GM21360 (cell line): ENCODE results near the gene LDLRAD3.

Experiments used
- ATAC-seq: cut with Tn5 transposase; IDR thresholded peaks from one replicate; pipeline ENCODE4 v1.9.1; 2021; ENCODE audit warnings: mild to moderate bottlenecking, moderate library complexity; ENCODE audit not compliant: unreplicated experiment

LDLRAD3 gene

DNA sequence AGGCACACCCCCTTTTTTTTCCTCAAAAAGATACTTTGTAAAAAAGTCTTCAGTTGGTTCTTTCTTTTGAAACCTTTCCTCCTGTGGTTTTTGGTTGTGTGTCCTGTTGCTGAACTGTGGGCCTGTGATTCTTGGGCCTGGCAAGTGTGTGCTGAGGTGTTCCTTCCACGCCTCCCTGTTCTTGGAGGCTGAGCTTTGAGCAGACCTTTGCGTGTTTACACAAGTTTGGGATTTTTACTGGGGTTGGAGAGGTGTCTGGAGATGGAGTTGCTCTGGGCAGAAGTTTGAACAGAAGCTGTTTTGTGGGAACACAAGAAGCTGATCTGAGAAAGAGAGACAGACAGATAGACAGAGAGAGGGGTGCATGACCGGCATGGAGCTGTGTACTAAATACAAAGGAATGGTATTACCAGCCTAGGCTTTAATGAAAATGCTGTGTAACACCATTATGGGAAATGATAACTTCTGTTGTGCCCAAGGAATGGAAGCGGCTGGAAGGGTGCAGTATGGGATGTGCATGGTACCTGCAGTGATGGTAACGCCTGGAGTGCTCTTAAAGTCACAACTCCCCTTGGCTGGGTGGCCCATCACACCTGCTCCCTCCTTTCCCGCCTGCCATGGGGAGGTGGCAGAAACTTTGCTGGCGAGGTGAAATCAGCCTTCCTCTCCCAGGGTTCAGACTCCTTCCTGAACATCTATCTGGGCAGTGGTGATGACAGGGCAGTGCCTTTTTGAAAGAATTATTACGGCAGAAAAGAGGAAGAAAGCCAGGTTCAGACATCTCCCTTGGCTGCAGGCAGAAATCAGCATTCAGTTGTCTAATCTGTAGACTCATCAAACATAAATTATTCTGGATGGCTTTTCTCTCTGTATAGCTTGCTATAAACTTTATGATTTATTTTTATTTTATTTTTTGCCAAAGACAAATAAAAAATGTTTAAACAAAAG lies 70.4 kb downstream of the LDLRAD3 start:
- ATAC-seq, result no peak

DNA sequence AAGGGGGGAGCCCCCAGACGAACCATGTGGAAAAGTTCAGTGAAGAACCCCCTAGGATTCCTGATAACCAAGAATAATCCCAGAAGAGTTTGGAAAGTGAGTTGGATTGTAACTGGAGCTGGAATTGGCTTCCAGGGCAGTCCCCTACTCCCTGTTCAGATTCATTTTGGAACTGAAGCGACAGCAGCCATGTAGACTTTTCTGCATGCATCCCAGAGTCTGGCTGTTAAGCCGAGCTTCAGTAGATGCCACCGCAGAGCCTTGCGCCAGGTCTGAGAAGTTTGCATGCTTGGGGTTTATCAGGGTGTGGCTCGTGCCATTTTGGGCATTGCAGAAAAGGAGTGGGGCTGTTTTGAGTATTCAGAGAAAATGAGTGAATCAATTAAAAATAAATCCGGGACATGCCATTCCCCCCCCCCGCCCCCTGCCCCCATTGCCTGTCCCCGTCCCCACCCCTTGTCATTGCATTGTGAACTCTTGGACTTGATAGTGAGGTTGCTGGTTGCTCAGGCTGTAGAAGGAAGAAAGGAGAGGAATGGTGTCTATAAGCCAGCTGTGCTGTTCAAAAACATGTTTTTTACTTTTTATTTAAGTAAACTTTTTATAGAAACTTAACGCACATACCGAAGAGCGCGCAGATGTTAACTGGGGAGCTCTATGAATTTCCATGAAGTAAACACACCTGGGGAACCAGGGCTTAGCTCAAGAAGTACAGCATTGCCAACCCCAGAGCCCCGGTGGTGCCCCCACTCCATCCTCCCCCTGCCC lies 71.2 kb downstream of the LDLRAD3 start:
- ATAC-seq, result no peak

GRCh38 chr11:36015799-36016198 lies 71.9 kb downstream of the LDLRAD3 start:
- ATAC-seq, result no peak

- no peak for ATAC-seq
Measured at GRCh38 chr11:36016263-36016662, 72.4 kb downstream of the LDLRAD3 start.

DNA sequence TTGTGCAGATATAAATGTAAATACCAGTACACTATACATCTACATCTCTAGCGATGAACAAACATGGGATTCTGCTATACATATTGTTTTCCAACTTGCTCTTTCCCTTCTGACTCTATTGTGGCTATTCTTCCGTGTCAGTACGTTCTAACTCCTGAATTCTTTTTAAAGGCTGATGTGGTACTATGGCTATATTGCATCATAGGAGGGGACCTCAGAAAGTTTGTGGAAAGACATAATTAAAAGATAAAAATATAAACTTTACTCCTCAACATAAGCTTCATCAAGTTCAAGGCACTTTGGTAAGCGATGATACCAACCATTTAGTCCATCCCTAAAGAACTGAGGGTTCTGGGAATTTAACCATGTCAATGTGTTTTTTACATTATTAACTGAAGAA lies 72.8 kb downstream of the LDLRAD3 start:
- no peak for ATAC-seq

DNA sequence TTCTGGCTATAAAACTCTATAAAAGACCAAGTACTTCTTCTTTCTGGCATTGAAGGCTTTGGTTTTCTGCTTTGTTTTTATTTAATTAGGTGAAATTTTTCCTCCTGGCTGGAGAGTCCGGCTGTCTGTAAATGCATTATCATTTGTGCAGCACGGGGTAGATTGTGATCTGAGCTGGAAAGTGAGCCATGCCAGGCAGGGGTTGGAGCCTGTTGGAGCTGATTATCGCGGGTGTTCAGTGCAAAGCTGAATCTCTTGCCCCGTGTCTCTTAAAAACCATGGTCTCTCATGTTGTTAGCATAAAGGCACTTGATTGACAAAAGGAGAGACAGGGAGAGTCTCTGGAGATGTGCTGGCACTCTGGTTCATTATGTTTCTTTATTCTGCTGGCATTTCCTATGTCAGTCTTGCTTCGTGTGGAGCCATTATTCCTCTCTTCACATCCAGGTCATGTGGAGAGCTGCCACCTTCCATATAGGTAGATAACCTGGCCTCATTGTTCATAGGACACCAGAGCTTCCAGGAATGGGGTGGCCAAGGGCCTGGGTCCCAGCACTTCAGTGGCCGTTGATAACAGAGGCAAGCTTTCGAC lies 75.2 kb downstream of the LDLRAD3 start:
- ATAC-seq, result no peak

GRCh38 chr11:36019722-36020121 lies 75.9 kb downstream of the LDLRAD3 start:
- no peak for ATAC-seq

DNA sequence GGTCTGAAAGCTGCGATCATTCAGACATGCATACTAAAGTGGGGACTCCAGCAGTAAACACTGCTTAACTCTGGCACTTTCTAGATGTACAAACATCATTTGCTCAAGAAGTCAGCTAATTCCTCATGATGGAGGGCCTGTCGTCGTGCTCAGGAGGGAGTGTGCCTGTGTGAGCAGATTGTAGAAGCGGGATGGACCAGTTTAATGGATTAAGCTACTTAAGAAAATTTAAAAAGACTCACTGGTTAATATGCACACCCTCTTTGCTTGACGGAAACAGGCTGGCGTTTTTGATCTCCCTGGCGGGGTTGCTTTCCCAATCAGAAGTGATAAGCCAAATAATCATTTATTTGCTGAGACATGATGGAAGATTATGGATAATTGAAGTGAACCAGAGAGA lies 79.0 kb downstream of the LDLRAD3 start:
- no peak for ATAC-seq

DNA sequence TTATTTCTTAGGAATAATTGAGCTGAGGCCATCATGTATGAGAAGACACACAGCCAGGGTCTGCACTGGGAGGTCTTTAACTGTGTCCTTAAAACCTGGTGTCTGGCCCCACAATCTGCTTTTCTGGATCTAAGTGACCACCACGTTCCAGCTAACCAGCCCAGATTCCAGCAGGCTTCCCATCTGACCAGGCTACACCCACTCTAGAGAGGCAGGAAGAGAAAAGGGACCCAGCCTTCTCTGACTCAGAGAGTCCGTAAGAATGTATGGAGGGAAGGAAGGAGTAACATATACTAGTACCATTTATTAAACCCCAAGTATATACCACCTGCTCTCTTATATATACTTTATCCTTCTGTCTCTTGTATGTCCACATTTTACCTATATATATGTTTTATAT lies 80.1 kb downstream of the LDLRAD3 start:
- ATAC-seq, result no peak

DNA sequence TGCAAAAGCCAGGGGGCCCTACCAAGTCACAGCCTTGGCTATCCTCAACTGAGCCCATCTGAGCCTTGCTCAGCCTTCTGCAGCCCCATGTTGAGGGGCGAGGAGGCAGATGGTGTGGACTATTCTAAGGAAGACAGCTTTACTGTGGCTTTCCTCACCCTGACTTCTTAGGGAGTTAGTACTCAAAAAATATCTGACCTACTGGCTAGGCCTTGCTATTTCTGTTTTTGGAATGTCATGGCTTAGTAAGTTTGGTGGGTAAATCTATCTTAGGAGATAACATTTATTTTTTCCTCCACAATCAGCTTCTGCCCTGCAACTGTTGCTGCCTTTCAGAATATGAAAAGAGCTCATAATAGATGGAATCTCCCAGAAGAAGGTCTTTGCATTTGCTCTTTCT lies 80.9 kb downstream of the LDLRAD3 start:
- no peak for ATAC-seq

- no peak for ATAC-seq
Measured at GRCh38 chr11:36026315-36026968, 82.6 kb downstream of the LDLRAD3 start.

DNA sequence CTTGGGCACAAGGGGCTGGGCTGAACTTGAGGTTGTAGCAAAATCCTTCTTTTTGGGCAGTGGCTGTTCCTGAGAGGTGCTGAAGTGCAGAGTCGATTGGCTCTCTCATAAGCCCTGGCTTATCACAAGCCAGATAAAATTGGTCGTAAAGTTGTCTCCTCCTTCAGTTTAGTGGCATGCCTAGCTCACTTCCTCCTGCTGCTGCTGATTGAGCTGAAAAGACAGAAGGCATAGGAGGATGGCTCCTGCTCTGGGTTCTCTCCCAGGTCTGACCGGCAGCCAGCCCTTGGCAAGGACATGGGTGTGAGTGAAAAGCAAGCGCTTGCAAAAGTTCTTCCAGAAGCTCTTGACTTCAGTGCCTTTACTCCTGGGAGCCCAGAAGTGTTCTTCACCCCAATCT lies 83.9 kb downstream of the LDLRAD3 start:
- ATAC-seq, result no peak

DNA sequence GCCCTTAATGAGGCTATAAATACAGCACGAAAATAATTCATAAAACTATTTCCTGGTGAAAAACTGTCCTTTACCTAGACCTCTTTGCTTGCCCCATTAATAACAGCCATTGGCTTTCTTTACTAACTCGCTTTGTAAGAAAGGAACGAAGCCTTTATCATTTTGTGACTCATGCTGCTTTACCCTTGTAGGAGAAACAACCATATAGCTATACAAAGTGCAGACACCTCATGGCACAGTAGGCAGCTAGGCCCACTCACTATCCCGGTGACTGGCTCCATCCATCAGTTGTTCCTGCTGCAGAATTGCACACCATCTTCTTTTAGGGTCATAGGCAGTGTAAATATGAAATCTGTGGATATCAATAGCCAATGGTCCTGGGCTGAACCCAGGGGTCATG lies 85.8 kb downstream of the LDLRAD3 start:
- ATAC-seq, result no peak

DNA sequence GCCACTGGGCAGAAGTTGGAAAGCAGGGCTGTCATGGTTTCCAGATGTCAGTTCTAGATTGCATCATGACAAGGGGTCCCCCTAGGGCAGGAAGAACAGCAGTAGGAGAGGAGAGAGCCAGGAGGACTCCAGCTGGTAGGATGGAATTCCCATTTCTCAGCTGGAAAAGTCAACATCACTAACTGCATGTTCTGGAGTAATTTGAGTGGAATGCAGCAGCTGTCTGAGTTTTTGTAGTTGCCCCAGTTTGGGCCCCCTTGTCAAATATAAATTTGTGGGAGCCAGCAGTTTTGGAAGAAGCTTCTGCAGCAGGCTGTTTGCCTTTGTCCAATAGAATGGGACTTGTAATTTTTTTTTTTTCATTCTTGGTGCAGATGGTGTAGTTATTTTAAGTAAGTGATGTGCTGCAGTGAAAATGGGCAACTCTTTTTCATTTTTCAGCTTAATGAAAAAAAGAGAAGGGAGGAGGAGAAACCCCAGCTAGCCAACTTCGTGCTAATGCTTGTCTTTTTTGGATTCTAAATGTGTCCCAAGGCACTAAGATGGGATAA lies 86.9 kb downstream of the LDLRAD3 start:
- no peak for ATAC-seq

DNA sequence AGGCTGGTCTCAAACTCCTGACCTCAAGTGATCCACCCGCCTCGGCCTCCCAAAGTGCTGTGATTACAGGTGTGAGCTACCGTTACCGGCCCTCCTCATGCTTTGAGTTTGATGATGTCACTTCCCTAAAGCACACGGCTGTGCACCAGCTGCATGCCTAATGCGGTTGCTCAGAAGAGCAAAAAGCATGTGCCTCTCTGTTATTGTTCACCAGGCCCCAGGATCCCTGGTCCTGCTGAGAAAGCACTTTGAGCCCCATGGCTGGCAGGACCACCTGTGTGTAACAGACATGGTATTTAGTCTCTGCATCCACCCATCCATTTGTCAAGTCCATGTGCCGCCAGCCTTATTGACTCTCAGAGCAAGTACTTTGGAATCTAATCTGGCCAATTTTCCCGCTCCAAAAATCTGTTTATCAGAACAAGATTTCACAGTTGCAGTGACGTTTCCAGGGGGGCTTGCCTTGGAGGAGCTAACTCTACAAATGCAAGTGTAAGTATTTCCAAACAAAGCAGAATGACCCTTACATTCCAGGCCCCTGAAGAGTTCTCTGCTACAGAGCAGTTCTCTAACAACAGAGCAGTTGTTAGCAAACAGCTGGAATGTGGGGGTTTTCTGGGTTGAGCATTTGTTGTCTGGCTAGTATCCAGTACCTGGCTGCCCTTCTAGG lies 89.4 kb downstream of the LDLRAD3 start:
- no peak for ATAC-seq

GRCh38 chr11:36033936-36034335 lies 90.1 kb downstream of the LDLRAD3 start:
- ATAC-seq, result no peak

DNA sequence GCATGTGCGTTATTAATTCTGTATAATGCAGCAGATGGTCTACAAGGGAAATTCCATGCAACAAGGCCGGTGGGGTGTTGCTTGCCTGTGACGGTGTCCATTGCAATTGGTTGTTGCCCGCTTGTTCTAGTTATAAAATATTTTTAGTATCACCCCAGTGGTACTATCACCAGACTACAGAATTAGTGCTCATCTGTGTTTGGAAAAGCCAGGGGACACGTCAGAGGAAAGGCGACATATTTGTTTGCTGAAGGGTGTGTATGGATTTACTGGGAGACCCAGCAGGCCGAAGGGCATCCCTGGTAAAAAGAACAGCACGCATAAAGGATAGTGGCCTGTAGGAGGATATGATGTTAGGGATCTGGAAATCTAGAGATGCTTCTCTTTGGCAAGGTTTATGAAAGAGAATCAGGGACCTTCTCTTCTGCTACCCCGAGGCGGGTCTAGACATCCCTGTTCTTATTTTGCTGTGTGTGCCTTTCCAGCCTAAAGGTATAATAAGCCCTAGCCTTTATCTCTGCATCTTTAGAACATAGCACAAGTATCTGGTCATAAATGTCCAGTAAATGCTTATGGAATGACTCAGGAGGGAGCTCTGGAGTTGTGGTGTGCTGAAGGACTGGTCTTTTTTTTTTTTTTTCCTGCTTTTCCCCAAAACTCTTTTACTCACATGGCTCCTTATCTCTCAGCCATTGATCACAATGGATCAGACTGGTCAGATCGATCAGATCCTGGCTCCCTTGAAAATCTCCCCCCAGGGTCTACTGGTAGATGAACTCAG lies 90.9 kb downstream of the LDLRAD3 start:
- no peak for ATAC-seq

DNA sequence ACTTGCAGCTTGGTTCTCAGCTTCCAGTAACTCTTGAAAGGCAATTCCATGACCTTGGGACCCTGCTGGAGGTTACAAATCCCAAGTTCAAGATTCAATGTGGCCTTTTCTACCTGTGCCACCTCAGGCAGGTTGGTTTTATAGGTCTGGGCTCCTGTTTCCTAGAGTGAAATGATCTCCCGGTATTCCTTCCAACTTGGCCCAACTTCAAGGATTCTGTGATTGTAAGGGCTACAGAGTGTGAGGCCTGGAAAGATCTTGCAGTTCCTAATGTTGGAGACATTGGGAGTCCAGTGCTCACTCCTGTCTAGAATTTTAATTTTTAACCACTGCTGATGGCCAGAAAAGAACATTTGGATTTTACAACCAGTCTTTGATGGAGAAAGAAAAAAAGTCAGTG lies 91.6 kb downstream of the LDLRAD3 start:
- ATAC-seq, result no peak

DNA sequence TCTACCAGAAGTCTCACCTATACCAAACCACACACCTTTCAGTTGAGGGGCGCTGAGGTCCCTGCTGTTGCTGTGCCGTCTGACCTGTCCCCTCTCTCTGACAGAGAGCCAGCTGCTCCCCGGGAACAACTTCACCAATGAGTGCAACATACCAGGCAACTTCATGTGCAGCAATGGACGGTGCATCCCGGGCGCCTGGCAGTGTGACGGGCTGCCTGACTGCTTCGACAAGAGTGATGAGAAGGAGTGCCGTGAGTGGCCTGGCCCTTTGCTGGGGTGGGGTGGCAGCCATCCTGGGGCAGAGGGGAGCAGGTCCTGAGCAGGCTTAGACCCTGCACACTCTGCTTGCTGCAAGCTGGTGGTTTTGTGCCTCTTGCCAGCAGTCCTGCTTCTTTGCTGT lies 92.1 kb downstream of the LDLRAD3 start:
- no peak for ATAC-seq

DNA sequence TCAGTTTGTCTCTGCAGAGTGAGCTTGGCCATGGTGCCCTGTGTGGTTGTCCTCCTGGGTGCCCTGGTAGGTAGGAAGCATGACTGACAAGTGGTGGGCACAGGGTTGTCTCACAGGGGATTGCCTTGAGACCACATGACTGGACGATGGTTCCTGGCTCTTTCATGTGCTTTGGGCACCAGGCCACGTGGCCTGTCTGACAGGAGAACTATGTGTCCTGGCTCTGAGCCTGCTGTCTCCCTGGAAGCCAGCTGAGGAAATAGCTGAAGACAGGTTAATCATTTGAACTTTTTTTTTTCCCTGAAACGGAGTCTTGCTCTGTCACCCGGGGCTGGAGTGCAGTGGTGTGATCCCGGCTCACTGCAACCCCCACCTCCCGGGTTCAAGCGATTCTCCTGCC lies 93.2 kb downstream of the LDLRAD3 start:
- ATAC-seq, result no peak
